OCI-LY7 (cell line): ENCODE results near the gene NEK11. TPM values are rescaled to one million over a fixed set of nuclear protein-coding genes. Genes with fewer than 3 reads are reported as not detected.

ENCODE experiments used
- BruUV-seq: library from RNA; stranded (reverse); fragments of 400-500 nt; replicated peaks from 2 replicates; lab custom pipeline; 2021; lab: Mats Ljungman, UMichigan
- CTCF ChIA-PET: fragments of 300-600 bp; sonication (Branson Sonifier 250); formaldehyde crosslinking; loops from one replicate; lab custom pipeline; 2022; ENCODE audit warnings: antibody characterized with exemption; ENCODE audit not compliant: unreplicated experiment; lab: Charles Lee
- POLR2A ChIA-PET: fragments of 300-600 bp; sonication (Branson Sonifier 250); formaldehyde crosslinking; loops from one replicate; lab custom pipeline; 2022; ENCODE audit warnings: antibody characterized with exemption; lab: Charles Lee
- DNase-seq: peaks from one replicate; pipeline ENCODE4 v3.0.0-alpha.2; 2015; ENCODE audit warnings: low spot score
- H2AFZ ChIP-seq: fragments of 200-600 bp; sonication (generic), shearing (Covaris generic); 2 replicates; pipeline ENCODE4 v1.6.1; 2014; ENCODE audit warnings: mild to moderate bottlenecking, antibody characterized with exemption, low read length, moderate library complexity
- H3K27ac ChIP-seq: fragments of 200-600 bp; sonication (generic); 2 replicates; pipeline ENCODE4 v1.5.1; 2014; ENCODE audit warnings: mixed run types, low read depth, mild to moderate bottlenecking, moderate library complexity, low read length, inconsistent platforms; ENCODE audit not compliant: poor library complexity, severe bottlenecking
- H3K36me3 ChIP-seq: fragments of 200-600 bp; sonication (generic); 2 replicates; pipeline ENCODE4 v1.6.1; 2014; ENCODE audit warnings: mild to moderate bottlenecking, antibody characterized with exemption, low read length, moderate library complexity, mixed read lengths; ENCODE audit not compliant: insufficient read depth
- H3K4me1 ChIP-seq: fragments of 200-600 bp; sonication (generic); 2 replicates; pipeline ENCODE4 v1.5.1; 2014; ENCODE audit warnings: mild to moderate bottlenecking, low read length; ENCODE audit not compliant: insufficient read depth, poor library complexity, severe bottlenecking
- H3K4me2 ChIP-seq: fragments of 200-600 bp; sonication (generic); 2 replicates; pipeline ENCODE4 v1.6.1; 2014; ENCODE audit warnings: mild to moderate bottlenecking, low read length
- H3K4me3 ChIP-seq: fragments of 200-600 bp; sonication (generic); 2 replicates; pipeline ENCODE4 v1.5.1; 2014; ENCODE audit warnings: mild to moderate bottlenecking, low read depth, low read length; ENCODE audit not compliant: poor library complexity, severe bottlenecking
- H3K79me2 ChIP-seq: fragments of 200-600 bp; sonication (generic); 2 replicates; pipeline ENCODE4 v1.6.1; 2016; ENCODE audit warnings: low read depth, mild to moderate bottlenecking, low read length, moderate library complexity, mixed read lengths; ENCODE audit not compliant: insufficient read depth
- H3K9me2 ChIP-seq: fragments of 200-600 bp; sonication (generic); 2 replicates; pipeline ENCODE4 v1.6.1; 2016; ENCODE audit warnings: mild to moderate bottlenecking, low read length, mixed read lengths; ENCODE audit not compliant: insufficient read depth
- H3K9me3 ChIP-seq: fragments of 200-600 bp; sonication (generic); 2 replicates; pipeline ENCODE4 v1.6.1; 2014; ENCODE audit warnings: mild to moderate bottlenecking, mixed run types, low read length, mixed read lengths
- H4K20me1 ChIP-seq: fragments of 200-600 bp; sonication (generic); 2 replicates; pipeline ENCODE4 v1.6.1; 2014; ENCODE audit warnings: mild to moderate bottlenecking, antibody characterized with exemption, low read length, moderate library complexity, mixed read lengths; ENCODE audit not compliant: insufficient read depth
- CTCF ChIP-seq: fragments of 200-600 bp; sonication (generic); conservative IDR thresholded peaks from 2 replicates; pipeline ENCODE4 v1.5.1; 2014; ENCODE audit warnings: mild to moderate bottlenecking, antibody characterized with exemption, low read length, moderate library complexity, mixed read lengths
- EZH2phosphoT487 ChIP-seq: fragments of 200-600 bp; sonication (generic); IDR thresholded peaks from 2 replicates; pipeline ENCODE4 v1.6.1; 2018; ENCODE audit warnings: low read depth, borderline replicate concordance, mild to moderate bottlenecking, mixed run types, antibody characterized with exemption, low read length, moderate library complexity, mixed read lengths
- intact Hi-C: fragments of 100-400 bp; cut with micrococcal nuclease; formaldehyde crosslinking; loops from one replicate; pipeline ENCODE4 v1.10.0; 2022; ENCODE audit not compliant: unreplicated experiment
- total RNA-seq, 2 experiments: library from RNA; depleted of rRNA in 1 of 2; stranded (reverse); fragments of >200 nt in 1 of 2; shearing (Covaris generic) in 1 of 2; gene quantifications; 2 replicates each; pipeline ENCODE4 v1.2.3, GENCODE V29; 2014 to 2022

NEK11 gene
- total RNA-seq, 2 experiments from 2014 or later: 0.47 to 1.5 TPM

DNA sequence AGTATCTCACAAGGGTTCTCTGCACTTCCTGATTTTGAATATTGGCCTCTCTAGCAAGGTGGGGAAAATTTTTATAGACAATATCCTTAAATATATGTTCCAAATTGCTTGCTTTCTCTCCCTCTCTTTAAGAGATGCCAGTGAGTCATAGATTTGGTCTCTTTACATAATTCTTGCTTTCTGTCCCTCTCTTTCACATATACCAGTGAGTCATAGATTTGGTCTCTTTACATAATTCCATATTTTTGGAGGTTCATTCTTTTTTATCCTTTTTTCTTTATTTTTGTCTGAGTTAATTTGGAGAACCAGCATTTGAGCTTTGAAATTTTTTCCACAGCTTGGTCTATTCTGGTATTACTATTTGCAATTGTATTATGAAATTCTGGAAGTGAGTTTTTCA, 277.2 kb downstream of the NEK11 start:
- POLR2A ChIA-PET: interaction anchor here (0.6 to 0.7 kb wide), 2 partner anchors 37 to 1016 kb away, joined by 3 to 4 read pairs; no protein-coding TSS in a partner anchor
- Histone ChIP-seq H3K36me3 (no peaks in the 10 kb centered on the region), H3K9me2 (no peaks in the 10 kb centered on the region), H3K27ac (no peak overlapping the region), H3K4me1 (no peaks in the 10 kb centered on the region), H4K20me1 (no peaks in the 10 kb centered on the region), H3K4me2 (no peak overlapping the region), H3K79me2 (no peaks in the 10 kb centered on the region), H3K4me3 (no peak overlapping the region), H2AFZ (no peak overlapping the region), H3K9me3 (no peaks in the 10 kb centered on the region)
- no peak for TF ChIP-seq EZH2phosphoT487
- TF ChIP-seq CTCF: no peak
- no peak for DNase-seq
- CTCF ChIA-PET: no interaction called here
- BruUV-seq: no TSS peak
- intact Hi-C loops: no loop called here

DNA sequence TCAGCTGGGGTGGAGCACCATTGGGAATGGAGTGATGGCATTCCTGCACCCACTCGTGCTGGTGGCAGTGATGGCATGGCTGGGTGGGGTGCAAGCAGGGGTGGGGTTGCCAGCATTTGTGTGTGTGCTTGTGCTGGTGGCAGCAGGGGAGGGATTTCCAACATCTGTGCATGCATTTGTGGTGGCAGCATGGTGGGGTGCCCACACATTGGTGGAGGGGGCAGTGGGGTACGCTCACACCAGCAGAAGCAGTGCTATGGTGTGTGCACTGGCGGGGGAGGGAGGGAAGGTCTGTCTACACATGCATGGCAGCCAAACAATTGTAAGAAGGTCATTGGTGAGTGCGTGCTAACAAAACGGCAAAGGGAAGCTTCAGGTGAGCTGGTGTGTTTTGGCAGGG, 278.2 kb downstream of the NEK11 start:
- H3K79me2 ChIP-seq: no peaks in the 10 kb centered on the region
- no peaks in the 10 kb centered on the region for H4K20me1 ChIP-seq
- H3K9me2 ChIP-seq: no peaks in the 10 kb centered on the region
- TF ChIP-seq EZH2phosphoT487: no peak
- TF ChIP-seq CTCF: no peak
- no peak for DNase-seq
- no TSS peak for BruUV-seq
- no peaks in the 10 kb centered on the region for H3K4me1 ChIP-seq
- no peak overlapping the region for H2AFZ ChIP-seq
- no peaks in the 10 kb centered on the region for H3K36me3 ChIP-seq
- no peak overlapping the region for H3K4me2 ChIP-seq
- H3K4me3 ChIP-seq: no peak overlapping the region
- CTCF ChIA-PET: no interaction called here
- intact Hi-C loops: no loop called here
- POLR2A ChIA-PET: no interaction called here
- no peak overlapping the region for H3K27ac ChIP-seq
- H3K9me3 ChIP-seq: no peaks in the 10 kb centered on the region

GRCh38 chr3:131306242-131306641, 279.6 kb downstream of the NEK11 start:
- CTCF ChIA-PET: no interaction called here
- BruUV-seq: no TSS peak

More at GRCh38 chr3:131306242-131306641, 279.6 kb downstream of the NEK11 start:
- TF ChIP-seq CTCF (no peak), EZH2phosphoT487 (no peak)
- H3K4me3 ChIP-seq: no peak overlapping the region
- H3K36me3 ChIP-seq: no peaks in the 10 kb centered on the region
- H2AFZ ChIP-seq: no peak overlapping the region
- H4K20me1 ChIP-seq: no peaks in the 10 kb centered on the region
- POLR2A ChIA-PET: no interaction called here
- no peak for DNase-seq
- no peaks in the 10 kb centered on the region for H3K9me2 ChIP-seq
- no peak overlapping the region for H3K27ac ChIP-seq
- H3K4me2 ChIP-seq: no peak overlapping the region
- no peaks in the 10 kb centered on the region for H3K9me3 ChIP-seq
- intact Hi-C loops: no loop called here
- H3K4me1 ChIP-seq: no peaks in the 10 kb centered on the region
- no peaks in the 10 kb centered on the region for H3K79me2 ChIP-seq
